ENCODE data around the gene CETP.

- TF ChIP-seq CTCF (IDR thresholded peaks at IDR 0.05): no peak
- no peak for TF ChIP-seq POLR2A (IDR thresholded peaks at IDR 0.05)
- no peak for TF ChIP-seq POLR2AphosphoS5 (IDR thresholded peaks at IDR 0.05)
These were observed 5.0 kb upstream of the CETP start for GRCh38 chr16:56956756-56957155.
